ENCODE data around the gene GTPBP3. TPM values are rescaled to one million over a fixed set of nuclear protein-coding genes. Genes with fewer than 3 reads are reported as not detected.

GTPBP3 gene
- total and polyA plus RNA-seq, 2 of the 8 experiments (the other 6 are each of a cell fraction or from before 2014, with no cell fraction given): 30.4 to 56.0 TPM

DNA sequence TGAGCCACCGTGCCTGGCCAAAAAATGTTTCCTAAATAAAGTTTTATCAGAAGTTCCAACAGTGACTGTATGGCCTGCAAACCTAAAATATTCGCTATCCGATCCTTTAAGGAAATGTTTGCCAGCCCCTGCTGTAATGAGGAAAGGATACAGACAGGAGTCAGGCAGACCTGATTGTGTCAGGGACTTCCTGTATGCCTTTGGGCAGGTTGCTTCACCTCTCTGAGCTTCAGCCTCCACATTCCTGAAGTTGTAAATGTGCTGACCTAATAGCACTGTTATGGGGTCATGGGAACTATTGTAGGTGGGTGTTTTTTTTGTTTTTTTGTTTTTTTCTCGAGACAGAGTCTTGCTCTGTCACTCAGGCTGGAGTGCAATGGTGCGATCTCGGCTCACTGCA is 40.4 kb upstream of the GTPBP3 start (continued):
- TF ChIP-seq, protein P1, sequence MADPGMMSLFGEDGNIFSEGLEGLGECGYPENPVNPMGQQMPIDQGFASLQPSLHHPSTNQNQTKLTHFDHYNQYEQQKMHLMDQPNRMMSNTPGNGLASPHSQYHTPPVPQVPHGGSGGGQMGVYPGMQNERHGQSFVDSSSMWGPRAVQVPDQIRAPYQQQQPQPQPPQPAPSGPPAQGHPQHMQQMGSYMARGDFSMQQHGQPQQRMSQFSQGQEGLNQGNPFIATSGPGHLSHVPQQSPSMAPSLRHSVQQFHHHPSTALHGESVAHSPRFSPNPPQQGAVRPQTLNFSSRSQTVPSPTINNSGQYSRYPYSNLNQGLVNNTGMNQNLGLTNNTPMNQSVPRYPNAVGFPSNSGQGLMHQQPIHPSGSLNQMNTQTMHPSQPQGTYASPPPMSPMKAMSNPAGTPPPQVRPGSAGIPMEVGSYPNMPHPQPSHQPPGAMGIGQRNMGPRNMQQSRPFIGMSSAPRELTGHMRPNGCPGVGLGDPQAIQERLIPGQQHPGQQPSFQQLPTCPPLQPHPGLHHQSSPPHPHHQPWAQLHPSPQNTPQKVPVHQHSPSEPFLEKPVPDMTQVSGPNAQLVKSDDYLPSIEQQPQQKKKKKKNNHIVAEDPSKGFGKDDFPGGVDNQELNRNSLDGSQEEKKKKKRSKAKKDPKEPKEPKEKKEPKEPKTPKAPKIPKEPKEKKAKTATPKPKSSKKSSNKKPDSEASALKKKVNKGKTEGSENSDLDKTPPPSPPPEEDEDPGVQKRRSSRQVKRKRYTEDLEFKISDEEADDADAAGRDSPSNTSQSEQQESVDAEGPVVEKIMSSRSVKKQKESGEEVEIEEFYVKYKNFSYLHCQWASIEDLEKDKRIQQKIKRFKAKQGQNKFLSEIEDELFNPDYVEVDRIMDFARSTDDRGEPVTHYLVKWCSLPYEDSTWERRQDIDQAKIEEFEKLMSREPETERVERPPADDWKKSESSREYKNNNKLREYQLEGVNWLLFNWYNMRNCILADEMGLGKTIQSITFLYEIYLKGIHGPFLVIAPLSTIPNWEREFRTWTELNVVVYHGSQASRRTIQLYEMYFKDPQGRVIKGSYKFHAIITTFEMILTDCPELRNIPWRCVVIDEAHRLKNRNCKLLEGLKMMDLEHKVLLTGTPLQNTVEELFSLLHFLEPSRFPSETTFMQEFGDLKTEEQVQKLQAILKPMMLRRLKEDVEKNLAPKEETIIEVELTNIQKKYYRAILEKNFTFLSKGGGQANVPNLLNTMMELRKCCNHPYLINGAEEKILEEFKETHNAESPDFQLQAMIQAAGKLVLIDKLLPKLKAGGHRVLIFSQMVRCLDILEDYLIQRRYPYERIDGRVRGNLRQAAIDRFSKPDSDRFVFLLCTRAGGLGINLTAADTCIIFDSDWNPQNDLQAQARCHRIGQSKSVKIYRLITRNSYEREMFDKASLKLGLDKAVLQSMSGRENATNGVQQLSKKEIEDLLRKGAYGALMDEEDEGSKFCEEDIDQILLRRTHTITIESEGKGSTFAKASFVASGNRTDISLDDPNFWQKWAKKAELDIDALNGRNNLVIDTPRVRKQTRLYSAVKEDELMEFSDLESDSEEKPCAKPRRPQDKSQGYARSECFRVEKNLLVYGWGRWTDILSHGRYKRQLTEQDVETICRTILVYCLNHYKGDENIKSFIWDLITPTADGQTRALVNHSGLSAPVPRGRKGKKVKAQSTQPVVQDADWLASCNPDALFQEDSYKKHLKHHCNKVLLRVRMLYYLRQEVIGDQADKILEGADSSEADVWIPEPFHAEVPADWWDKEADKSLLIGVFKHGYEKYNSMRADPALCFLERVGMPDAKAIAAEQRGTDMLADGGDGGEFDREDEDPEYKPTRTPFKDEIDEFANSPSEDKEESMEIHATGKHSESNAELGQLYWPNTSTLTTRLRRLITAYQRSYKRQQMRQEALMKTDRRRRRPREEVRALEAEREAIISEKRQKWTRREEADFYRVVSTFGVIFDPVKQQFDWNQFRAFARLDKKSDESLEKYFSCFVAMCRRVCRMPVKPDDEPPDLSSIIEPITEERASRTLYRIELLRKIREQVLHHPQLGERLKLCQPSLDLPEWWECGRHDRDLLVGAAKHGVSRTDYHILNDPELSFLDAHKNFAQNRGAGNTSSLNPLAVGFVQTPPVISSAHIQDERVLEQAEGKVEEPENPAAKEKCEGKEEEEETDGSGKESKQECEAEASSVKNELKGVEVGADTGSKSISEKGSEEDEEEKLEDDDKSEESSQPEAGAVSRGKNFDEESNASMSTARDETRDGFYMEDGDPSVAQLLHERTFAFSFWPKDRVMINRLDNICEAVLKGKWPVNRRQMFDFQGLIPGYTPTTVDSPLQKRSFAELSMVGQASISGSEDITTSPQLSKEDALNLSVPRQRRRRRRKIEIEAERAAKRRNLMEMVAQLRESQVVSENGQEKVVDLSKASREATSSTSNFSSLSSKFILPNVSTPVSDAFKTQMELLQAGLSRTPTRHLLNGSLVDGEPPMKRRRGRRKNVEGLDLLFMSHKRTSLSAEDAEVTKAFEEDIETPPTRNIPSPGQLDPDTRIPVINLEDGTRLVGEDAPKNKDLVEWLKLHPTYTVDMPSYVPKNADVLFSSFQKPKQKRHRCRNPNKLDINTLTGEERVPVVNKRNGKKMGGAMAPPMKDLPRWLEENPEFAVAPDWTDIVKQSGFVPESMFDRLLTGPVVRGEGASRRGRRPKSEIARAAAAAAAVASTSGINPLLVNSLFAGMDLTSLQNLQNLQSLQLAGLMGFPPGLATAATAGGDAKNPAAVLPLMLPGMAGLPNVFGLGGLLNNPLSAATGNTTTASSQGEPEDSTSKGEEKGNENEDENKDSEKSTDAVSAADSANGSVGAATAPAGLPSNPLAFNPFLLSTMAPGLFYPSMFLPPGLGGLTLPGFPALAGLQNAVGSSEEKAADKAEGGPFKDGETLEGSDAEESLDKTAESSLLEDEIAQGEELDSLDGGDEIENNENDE (IDR thresholded peaks at IDR 0.05; ENCODE audit: insufficient replicate concordance, low read length): no peak
- TF ChIP-seq CTBP2 (IDR thresholded peaks at IDR 0.05; ENCODE audit: borderline replicate concordance, insufficient read depth, insufficient read length, low read length) (no peak), EZH2 (IDR thresholded peaks at IDR 0.05; ENCODE audit: low read depth, low read length, severe bottlenecking) (no peak), GABPA (IDR thresholded peaks at IDR 0.05; ENCODE audit: borderline replicate concordance, insufficient read depth, low read length) (no peak), BRCA1 (IDR thresholded peaks at IDR 0.05; ENCODE audit: low read depth, low read length) (no peak), KDM5A (IDR thresholded peaks at IDR 0.05; ENCODE audit: low read length) (no peak)
- TF ChIP-seq, protein P2, sequence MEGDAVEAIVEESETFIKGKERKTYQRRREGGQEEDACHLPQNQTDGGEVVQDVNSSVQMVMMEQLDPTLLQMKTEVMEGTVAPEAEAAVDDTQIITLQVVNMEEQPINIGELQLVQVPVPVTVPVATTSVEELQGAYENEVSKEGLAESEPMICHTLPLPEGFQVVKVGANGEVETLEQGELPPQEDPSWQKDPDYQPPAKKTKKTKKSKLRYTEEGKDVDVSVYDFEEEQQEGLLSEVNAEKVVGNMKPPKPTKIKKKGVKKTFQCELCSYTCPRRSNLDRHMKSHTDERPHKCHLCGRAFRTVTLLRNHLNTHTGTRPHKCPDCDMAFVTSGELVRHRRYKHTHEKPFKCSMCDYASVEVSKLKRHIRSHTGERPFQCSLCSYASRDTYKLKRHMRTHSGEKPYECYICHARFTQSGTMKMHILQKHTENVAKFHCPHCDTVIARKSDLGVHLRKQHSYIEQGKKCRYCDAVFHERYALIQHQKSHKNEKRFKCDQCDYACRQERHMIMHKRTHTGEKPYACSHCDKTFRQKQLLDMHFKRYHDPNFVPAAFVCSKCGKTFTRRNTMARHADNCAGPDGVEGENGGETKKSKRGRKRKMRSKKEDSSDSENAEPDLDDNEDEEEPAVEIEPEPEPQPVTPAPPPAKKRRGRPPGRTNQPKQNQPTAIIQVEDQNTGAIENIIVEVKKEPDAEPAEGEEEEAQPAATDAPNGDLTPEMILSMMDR (IDR thresholded peaks at IDR 0.05; ENCODE audit: control extremely low read depth in 1 of 3, insufficient read depth in 1 of 3, low read depth in 1 of 3, low read length in 3 of 3): no peak
